Measurements from ENCODE around the gene MOGAT1.

- TF ChIP-seq EZH2phosphoT487 (IDR thresholded peaks at IDR 0.05; ENCODE audit: insufficient read depth, low read depth) (no peak), EZH2 (IDR thresholded peaks at IDR 0.05; ENCODE audit: insufficient read depth, poor library complexity, severe bottlenecking) (no peak)
Measured at GRCh38 chr2:222655787-222656525, 15.5 kb upstream of the MOGAT1 start, which contains the start of gene FARSB.
